Right ventricle myocardium superior (tissue), 1 donor: ENCODE data around the gene ANGPTL4. TPM values are rescaled to one million over a fixed set of nuclear protein-coding genes. Genes with fewer than 3 reads are reported as not detected.
"Not testable (repeated sequence)": the region's sequence is repeated elsewhere in the genome, so short reads cannot be mapped to it uniquely, and the experiment has no call there.

ENCODE experiments used
- ATAC-seq: fragments of 200-7000 bp; cut with Tn5 transposase; one replicate; pipeline ENCODE4 v1.9.1; 2020; ENCODE audit warnings: mild to moderate bottlenecking; ENCODE audit not compliant: poor library complexity
- DNase-seq: peaks from one replicate; pipeline ENCODE4 v3.0.0-alpha.2; 2020
- intact Hi-C: fragments of 100-400 bp; cut with DNase I; formaldehyde crosslinking; loops from one replicate; pipeline ENCODE4 v1.11.2; 2022
- total RNA-seq: library from RNA; stranded (reverse); fragmentation: NEBNext Ultra II Directional; extraction: Animal tissue kit (Norgen Biotek cat#: 25700); gene quantifications from one replicate; pipeline ENCODE4 v1.2.1, GENCODE V29; 2021
- donor health status: DM: no; HTN: yes; CAD: no; lungs with severe emphysema.

Gene ANGPTL4
- total RNA-seq, 1 donor from 2014 or later = 13.9 TPM

DNA sequence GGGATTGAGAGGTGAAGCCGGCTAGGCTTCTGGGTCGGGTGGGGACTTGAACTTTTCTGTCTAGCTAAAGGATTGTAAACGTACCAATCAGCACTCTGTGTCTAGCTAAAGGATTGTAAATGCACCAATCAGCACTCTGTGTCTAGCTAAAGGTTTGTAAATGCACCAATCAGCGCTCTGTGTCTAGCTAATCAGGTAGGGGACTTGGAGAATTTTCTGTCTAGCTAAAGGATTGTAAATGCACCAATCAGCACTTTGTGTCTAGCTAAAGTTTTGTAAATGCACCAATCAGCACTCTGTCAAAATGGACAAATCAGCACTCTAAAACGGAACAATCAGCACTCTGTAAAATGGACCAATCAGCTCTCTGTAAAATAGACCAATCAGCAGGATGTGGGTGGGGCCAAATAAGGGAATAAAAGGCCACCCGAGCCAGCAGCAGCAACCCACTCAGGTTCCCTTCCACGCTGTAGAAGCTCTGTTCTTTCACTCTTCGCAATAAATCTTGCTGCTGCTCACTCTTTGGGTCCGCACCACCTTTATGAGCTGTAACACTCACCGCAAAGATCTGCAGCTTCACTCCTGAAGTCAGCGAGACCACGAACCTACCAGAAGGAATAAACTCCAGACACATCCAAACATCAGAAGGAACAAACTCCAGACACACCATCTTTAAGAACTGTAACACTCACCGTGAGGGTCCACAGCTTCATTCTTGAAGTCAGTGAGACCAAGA lies 15.4 kb downstream of the ANGPTL4 start:
- DNase-seq, ATAC-seq, intact Hi-C loops: not testable (repeated sequence)

- DNase-seq, intact Hi-C loops, ATAC-seq: not testable (repeated sequence)
These were observed 20.6 kb downstream of the ANGPTL4 start for GRCh38 chr19:8384569-8384968.

- DNase-seq, intact Hi-C loops, ATAC-seq: not testable (repeated sequence)
These were observed 21.1 kb downstream of the ANGPTL4 start for GRCh38 chr19:8385103-8385502.

DNA sequence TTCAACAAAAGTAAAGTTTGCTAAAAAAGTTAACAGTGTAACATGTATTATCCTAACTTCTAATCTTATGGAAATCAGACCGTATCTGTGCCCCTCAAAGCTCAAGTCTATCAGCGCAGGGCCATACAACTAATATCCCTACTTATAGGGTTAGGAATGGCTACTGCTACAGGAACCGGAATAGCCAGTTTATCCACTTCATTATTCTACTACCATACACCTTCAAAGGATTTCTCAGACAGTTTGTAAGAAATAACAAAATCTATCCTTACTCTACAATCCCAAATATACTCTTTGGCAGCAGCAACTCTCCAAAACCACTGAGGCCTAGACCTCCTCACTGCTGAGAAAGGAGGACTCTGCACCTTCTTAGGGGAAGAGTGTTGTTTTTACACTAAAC lies 21.6 kb downstream of the ANGPTL4 start:
- ATAC-seq, intact Hi-C loops, DNase-seq: not testable (repeated sequence)

DNA sequence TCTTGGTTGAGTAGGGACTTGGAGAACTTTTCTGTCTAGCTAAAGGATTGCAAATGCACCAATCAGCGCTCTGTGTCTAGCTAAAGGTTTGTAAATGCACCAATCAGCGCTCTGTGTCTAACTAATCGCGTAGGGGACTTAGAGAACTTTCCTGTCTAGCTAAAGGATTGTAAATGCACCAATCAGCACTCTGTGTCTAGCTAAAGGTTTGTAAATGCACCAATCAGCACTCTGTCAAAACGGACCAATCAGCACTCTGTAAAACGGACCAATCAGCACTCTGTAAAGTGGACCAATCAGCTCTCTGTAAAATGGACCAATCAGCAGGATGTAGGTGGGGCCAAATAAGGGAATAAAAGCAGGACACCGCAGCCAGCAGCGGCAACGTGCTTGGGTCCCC lies 22.5 kb downstream of the ANGPTL4 start:
- DNase-seq, intact Hi-C loops, ATAC-seq: not testable (repeated sequence)

DNA sequence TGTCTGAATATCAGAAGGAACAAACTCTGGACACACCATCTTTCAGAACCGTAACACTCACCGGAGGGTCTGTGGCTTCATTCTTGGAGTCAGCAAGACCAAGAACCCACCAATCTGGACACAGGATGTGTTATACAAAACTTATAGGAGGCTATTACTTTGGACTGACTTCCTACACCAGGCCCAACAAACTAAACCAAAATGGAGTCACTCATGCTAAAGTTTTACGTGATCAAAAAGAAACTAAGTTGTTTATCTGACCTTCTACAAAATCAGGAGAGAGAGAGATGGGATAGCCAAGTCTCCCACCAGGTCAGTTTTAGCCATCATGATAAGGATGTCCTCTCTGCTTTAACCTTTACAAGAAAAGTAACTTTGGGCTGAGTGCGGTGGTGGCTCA lies 23.0 kb downstream of the ANGPTL4 start:
- DNase-seq = no peak
- ATAC-seq = no peak
- intact Hi-C loops = no loop called here

- intact Hi-C loops = no loop called here
These were observed 24.0 kb downstream of the ANGPTL4 start for GRCh38 chr19:8387688-8388611.

GRCh38 chr19:8388612-8388958 lies 24.6 kb downstream of the ANGPTL4 start:
- DNase-seq (no peak), ATAC-seq (no peak)
- intact Hi-C loops = no loop called here

More at GRCh38 chr19:8387688-8388611, 24.0 kb downstream of the ANGPTL4 start:
- no peak for DNase-seq
- no peak for ATAC-seq

DNA sequence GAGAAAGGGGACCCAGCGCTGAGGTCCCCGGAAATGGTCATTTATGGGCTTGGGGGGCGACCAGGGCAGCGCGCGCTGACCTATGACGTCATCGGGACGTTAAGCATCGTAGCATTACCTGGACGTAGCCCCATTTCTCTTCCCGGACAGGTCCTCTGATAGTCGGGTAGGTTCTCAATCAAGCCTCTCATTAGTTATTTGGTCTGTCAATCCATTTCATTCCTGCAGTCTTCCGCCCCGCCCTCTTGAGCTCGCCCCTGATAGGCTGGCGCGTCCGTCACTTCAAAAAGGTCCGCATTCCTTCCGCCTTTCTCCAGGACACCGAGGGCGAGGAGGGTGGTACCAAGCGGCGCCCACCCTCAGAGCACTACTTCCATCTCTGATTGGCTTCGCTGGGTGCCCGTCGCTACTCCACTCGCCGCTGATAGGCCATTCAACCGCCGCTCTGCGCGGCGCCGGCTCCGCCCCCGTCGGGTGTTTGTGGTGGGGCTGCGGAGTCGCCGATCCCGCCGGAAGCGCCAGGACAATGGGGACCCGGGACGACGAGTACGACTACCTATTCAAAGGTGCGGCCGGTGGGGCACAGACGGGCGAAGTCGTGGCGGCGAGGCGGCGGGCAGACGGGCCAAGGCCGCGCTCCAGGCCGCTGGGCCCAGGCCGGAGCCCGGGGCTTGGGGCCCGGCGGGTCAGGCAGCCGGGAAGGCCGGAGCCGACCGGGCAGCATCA lies 26.1 kb downstream of the ANGPTL4 start, which contains the start of gene RAB11B:
RAB11B (plus strand) TSS at position 470 of the 726 bp plus-strand sequence; CDS start at position 527, 57 bp downstream.
- intact Hi-C loops = no loop called here
- DNase-seq (peak; percentile 100), ATAC-seq (peak; percentile 91)

- peak; percentile 97 for DNase-seq
- intact Hi-C loops = no loop called here
These were observed 26.6 kb downstream of the ANGPTL4 start for GRCh38 chr19:8390617-8390981.

DNA sequence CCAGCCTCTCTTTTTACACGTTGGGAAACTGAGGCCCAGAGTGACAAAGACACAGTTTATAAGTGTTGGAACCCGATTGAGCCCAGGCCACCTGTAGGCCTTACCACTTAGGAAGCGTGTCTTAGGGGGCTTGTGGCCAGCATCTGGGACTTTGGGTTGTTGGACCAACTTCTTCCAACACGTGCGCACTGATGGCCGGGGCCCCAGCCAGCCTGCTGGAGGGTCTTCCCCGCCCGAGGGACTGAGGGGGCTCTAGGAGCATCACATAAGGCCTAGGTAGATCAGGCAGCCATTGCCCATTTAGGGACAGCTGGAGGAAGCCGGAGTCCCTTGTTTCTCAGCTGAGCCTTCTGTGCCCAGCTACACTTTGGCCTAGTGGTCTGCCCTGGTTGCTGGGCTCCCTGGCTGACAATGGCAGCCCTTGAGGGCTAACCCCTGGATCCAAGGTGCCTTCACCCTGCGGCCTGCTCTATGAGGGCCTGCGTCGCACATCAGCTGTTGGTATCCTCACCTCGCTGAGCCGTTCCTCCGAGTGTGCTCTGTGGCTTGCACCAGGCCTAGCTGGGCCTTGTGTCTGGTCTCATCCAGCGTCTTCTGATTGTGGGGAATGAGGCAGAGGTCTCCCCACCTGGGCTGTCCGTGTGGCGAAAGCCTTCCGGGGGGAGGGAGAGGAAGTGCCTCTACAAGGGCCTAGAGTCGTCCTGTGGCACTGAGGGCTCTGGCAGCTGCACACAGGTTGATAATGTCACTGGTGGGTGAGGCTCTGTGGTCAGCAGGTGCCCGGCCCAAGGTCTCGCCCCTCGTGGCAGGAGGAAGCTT lies 27.5 kb downstream of the ANGPTL4 start:
- intact Hi-C loops = no loop called here
- no peak for DNase-seq
- no peak for ATAC-seq

More at GRCh38 chr19:8390617-8390981, 26.6 kb downstream of the ANGPTL4 start:
- peak; percentile 84 for ATAC-seq

- intact Hi-C loops = no loop called here
- peak; percentile 17 for ATAC-seq
- DNase-seq = peak; percentile 64
These were observed 28.1 kb downstream of the ANGPTL4 start for GRCh38 chr19:8392017-8392591.

DNA sequence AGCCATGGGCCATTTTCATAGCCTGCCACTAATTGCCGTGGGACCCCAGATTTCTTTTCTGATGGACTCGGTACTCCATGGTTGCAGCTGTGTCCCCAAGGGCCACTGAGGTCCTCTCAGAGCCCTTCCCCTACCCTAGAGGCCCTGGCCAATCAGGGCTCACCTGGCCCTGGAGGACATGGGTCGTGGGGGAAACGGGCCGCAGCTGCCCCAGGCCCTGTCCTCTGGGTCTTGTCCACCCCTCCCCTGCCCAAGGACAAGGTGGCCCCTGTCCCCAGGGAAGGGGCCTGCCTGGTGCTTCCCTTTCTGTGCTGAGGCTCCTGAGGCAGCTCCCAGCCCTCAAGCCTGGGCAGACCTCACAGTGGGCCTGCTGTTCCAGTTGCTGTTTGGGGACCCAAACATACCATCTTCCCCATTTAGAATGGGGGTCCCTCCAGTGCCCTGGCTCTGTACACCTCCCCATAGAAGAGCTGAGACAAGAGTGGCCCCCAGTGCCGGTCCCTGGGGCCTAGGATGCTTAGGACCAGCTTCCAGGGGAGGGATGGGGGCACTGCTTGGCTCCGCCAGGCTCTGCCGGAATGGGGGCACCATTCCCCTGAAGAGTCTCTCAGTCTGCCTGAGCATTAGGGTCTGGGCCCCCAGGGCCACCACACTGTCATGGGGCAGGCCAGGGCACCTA lies 29.4 kb downstream of the ANGPTL4 start:
- intact Hi-C loops = no loop called here
- DNase-seq (peak; percentile 26), ATAC-seq (no peak)

- DNase-seq = peak; percentile 38
- ATAC-seq = no peak
- intact Hi-C loops = no loop called here
These were observed 29.9 kb downstream of the ANGPTL4 start for GRCh38 chr19:8393871-8394250.

DNA sequence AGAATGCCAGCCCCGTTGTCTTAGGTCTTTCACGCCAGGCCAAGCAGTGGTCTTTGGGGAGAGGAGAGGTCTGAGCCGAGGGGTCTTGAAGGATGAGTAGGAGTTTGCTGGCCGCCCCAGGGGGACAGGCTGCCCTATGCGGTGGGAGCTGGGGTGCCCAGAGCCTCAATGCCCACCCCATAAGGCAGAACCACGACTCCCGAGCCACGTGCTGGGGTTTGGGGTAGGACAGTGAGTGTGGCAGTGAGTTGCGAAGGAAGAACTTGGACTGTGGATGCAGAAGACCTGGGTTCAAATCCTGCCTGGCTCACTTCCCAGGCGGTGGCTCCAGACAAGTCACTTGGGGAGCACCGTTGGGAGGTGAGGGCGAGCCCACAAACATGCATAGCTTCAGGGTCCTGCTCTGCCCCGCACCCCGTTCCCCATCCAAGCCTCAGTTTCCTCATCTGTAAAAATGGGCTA lies 31.7 kb downstream of the ANGPTL4 start:
- no peak for ATAC-seq
- intact Hi-C loops = loop anchor here (5.0 kb wide), 1 partner anchor 38 kb away; no protein-coding TSS in a partner anchor
- no peak for DNase-seq

DNA sequence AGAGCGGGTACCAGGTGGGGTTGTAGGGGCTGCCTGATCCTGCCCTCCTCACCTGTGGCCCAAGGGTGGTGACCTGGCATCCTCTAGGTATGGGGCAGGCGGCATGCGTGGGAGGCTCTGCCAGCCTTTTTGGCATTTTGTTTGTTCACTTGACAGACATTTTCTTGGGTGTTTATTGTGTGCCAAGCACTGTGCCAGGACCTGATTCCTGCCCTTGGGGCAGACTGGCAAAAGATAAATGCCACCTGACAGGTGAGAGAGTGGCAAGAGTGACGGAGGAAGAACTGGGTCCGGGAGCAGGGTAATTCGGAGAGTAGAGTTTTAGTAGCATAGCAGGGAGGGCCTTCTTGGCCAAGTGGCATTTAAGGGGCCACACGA lies 32.2 kb downstream of the ANGPTL4 start:
- intact Hi-C loops = loop anchor here (5.0 kb wide), 1 partner anchor 39 kb away; no protein-coding TSS in a partner anchor

More for the DNA sequence above, 32.2 kb downstream of the ANGPTL4 start:
- no peak for ATAC-seq
- no peak for DNase-seq
